GM19438 (cell line): Measurements from ENCODE around the gene ZG16.

Experiments
- ATAC-seq: cut with Tn5 transposase; IDR thresholded peaks from one replicate; pipeline ENCODE4 v1.9.1; 2021; ENCODE audit warnings: low read depth; ENCODE audit not compliant: unreplicated experiment

The ZG16 gene

DNA sequence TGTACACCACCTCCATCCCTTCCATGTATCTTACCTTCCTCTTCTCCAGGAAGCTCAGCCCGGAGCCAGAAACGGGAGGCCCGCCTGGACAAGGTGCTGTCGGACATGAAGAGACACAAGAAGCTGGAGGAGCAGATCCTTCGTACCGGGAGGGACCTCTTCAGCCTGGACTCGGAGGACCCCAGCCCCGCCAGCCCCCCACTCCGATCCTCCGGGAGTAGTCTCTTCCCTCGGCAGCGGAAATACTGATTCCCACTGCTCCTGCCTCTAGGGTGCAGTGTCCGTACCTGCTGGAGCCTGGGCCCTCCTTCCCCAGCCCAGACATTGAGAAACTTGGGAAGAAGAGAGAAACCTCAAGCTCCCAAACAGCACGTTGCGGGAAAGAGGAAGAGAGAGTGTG is 41.5 kb downstream of the ZG16 start:
- ATAC-seq: no peak

DNA sequence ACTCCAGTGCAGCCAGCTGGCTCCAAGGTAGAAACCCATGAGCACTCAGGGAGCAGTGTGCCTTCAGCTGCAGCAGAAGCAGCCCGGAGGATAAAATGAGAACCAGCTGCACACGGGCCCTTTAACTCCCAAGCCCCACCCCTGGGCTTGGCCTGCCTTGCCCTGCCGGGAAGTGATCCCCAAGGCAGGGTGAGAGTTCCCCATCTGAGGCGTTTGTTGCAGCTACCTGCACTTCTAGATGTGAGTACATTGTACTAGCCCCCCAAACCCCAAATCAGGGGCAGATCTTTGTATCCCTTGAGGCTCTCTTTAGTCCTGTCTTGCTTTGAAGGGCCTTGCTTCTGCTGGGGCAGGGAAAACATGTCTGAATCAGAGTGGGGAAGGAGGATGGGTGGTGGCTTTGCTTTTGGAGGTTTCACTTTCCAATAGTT is 42.2 kb downstream of the ZG16 start, which contains the start of gene MVP:
Gene MVP, plus strand, starts transcription at position 192 of the 431 bp plus-strand sequence. CDS start 10,088 bp downstream, outside the sequence.
- ATAC-seq: no peak

GRCh38 chr16:29820730-29821642 is 42.9 kb downstream of the ZG16 start:
- no peak for ATAC-seq

GRCh38 chr16:29821643-29822115 is 43.6 kb downstream of the ZG16 start:
- ATAC-seq: no peak

DNA sequence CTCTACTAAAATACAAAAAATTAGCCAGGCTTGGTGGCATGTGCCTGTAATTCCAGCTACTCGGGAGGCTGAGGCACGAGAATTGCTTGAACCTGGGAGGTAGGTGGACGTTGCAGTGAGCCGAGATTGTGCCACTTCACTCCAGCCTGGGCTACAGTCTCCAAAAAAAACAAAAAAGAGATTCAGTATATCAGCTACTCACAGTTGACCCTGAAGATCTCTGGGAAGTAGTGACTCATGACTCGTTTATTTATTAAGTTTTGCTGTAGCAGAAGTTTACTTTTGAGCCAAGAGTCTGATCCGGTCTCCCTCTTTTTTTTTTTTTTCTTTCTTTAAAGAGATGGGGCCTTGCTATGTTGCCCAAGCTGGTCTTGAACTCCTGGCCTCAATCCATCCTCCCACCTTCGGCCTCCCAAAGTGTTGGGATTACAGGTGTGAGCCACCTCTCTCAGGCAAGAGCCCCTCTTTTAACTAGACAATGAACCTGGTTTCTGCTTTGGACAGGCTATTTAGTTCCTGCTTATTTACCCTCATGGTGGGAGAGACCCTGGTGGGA is 46.6 kb downstream of the ZG16 start:
- no peak for ATAC-seq

GRCh38 chr16:29825145-29826044 is 47.3 kb downstream of the ZG16 start:
- no peak for ATAC-seq

DNA sequence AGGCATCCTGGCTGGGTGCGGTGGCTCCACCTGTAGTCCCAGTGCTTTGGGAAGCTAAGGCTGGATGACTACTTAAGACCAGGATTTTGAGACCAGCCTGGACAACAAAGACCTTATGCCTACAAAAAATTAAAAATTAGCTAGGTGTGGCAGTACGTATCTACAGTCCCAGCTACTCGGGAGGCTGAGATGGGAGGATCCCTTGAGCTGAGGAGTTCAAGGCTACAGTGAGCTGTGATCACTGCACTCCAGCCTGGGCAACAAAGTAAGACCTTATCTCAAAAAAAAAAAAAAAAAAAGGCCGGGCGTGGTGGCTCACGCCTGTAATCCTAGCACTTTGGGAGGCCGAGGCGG is 48.3 kb downstream of the ZG16 start:
- no peak for ATAC-seq

DNA sequence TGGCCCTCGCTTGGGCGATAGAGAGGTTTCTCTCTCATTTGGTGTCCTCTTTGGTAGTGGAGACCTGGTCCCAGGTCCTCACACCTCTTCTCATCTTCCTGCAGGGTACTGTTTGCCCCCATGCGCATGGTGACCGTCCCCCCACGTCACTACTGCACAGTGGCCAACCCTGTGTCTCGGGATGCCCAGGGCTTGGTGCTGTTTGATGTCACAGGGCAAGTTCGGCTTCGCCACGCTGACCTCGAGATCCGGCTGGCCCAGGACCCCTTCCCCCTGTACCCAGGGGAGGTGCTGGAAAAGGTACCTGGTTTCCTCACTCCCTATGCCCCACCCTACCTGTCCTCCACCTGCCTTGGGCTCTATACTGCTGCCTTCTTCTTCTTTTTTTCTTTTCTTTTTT is 52.7 kb downstream of the ZG16 start:
- ATAC-seq: no peak

DNA sequence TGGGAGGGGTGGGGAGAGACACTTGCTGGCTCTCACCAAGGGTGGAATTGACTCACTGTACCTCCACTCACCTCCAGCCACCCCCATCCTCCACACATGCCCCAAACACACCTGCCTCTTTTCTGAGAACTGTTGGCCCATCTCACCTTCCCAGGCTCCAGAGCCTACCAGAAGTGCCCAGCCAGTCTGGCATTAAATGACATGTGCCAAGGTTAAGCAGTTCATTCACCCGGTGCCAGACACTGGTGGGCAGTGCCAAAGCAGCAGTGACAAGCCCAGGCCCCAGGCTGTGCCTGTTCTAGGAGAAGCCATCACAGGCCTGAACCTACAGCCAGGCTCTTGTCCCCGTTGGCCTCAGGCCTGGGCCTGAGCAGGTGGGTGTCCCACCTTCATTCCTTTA is 53.4 kb downstream of the ZG16 start:
- ATAC-seq: no peak
